NCI-H2107 (cell line): ENCODE measurements around the gene MRPS25.
A peak's percentile ranks its signal among the peaks of the same experiment; 100 is the strongest.

ENCODE experiments used
- DNase-seq: peaks from one replicate; lab custom pipeline; 2025; lab: John Stamatoyannopoulos, UW

The MRPS25 gene

GRCh38 chr3:15064835-15065549, at the start of gene MRPS25:
Gene MRPS25 (minus strand): TSS chr3:15065315. CDS start chr3:15065194, 121 bp downstream.
- DNase-seq, result peak; percentile 40

GRCh38 chr3:15113884-15114283, 48.8 kb upstream of the MRPS25 start:
- DNase-seq, result no peak

- DNase-seq, result no peak
Measured at GRCh38 chr3:15113471-15113870, 48.4 kb upstream of the MRPS25 start.

GRCh38 chr3:15112011-15112410, 46.9 kb upstream of the MRPS25 start:
- no peak for DNase-seq

- DNase-seq, result no peak
Measured at GRCh38 chr3:15110206-15110605, 45.1 kb upstream of the MRPS25 start.

- DNase-seq, result no peak
Measured at GRCh38 chr3:15108869-15109268, 43.8 kb upstream of the MRPS25 start.

GRCh38 chr3:15108082-15108545, 43.0 kb upstream of the MRPS25 start:
- DNase-seq, result no peak

GRCh38 chr3:15107075-15107947, 42.2 kb upstream of the MRPS25 start:
- no peak for DNase-seq

- no peak for DNase-seq
Measured at GRCh38 chr3:15102836-15103235, 37.7 kb upstream of the MRPS25 start.

GRCh38 chr3:15102256-15102655, 37.1 kb upstream of the MRPS25 start:
- no peak for DNase-seq

GRCh38 chr3:15099364-15100098, 34.4 kb upstream of the MRPS25 start:
- DNase-seq, result no peak

GRCh38 chr3:15098503-15099363, 33.6 kb upstream of the MRPS25 start, which contains the start of gene RBSN:
Gene RBSN (minus strand): TSS chr3:15099148. CDS start chr3:15096120, 3,028 bp downstream.
- peak; percentile 62 for DNase-seq

GRCh38 chr3:15097891-15098290, 32.8 kb upstream of the MRPS25 start:
- DNase-seq, result no peak

- no peak for DNase-seq
Measured at GRCh38 chr3:15096046-15096445, 30.9 kb upstream of the MRPS25 start.

- DNase-seq, result no peak
Measured at GRCh38 chr3:15094187-15094875, 29.2 kb upstream of the MRPS25 start.

GRCh38 chr3:15092686-15093085, 27.6 kb upstream of the MRPS25 start:
- DNase-seq, result no peak

- DNase-seq, result no peak
Measured at GRCh38 chr3:15091575-15091974, 26.5 kb upstream of the MRPS25 start.

- DNase-seq, result no peak
Measured at GRCh38 chr3:15089201-15089600, 24.1 kb upstream of the MRPS25 start.

GRCh38 chr3:15086699-15087098, 21.6 kb upstream of the MRPS25 start:
- DNase-seq, result no peak

GRCh38 chr3:15086263-15086662, 21.1 kb upstream of the MRPS25 start:
- DNase-seq, result no peak

- no peak for DNase-seq
Measured at GRCh38 chr3:15083252-15083651, 18.1 kb upstream of the MRPS25 start.
